H4 (cell line): ENCODE data around the gene ATXN3L. TPM values are rescaled to one million over a fixed set of nuclear protein-coding genes. Genes with fewer than 3 reads are reported as not detected.
"Not testable (repeated sequence)": the region's sequence is repeated elsewhere in the genome, so short reads cannot be mapped to it uniquely, and the experiment has no call there.

ENCODE experiments used
- DNase-seq: peaks from one replicate; pipeline ENCODE4 v3.0.0-alpha.2; 2015; ENCODE audit warnings: low spot score
- total RNA-seq: library from RNA; depleted of rRNA; stranded (reverse); fragments of >200 nt; shearing (Covaris generic); gene quantifications from 2 replicates; pipeline ENCODE4 v1.2.3, GENCODE V29; 2014

ATXN3L gene
- total RNA-seq, 1 experiment from 2014 or later: not detected

DNA sequence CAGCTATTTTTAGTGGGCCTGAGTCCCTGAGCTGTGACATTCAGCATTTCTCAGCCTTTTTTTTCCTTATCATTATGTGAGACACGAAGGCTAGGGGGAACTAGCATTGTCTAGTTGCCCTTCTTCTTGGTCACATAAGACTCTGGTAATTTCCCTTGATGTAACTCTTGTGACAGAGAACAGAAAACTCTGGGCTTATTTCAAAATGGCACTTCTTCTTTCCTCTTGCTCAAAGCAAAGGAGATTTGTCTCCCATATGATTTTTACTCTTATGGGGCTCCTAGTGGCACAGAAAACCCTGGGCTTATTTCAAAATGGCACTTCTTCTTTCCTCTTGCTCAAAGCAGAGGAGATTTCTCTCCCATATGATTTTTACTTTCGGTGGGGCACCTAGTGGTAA, 14.7 kb downstream of the ATXN3L start:
- DNase-seq: no peak

DNA sequence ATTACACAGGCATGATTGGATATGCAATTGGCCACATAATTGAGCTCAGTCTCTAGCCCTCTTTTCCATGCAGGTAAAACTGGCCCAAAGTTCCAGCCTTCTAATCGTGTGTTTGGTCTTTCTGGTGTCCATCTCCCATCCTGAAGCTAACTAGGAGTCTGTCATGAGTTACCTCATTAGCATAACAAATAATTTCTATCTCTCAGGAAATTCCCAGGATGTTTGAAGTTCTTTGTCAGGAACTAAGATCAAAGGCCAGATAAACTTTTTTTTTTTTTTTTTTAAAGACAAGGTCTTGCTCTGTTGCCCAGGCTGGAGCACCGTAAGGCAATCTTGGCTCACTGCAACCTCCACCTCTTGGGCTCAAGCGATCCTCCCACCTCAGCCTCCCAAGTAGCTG, 15.8 kb downstream of the ATXN3L start:
- DNase-seq: no peak

DNA sequence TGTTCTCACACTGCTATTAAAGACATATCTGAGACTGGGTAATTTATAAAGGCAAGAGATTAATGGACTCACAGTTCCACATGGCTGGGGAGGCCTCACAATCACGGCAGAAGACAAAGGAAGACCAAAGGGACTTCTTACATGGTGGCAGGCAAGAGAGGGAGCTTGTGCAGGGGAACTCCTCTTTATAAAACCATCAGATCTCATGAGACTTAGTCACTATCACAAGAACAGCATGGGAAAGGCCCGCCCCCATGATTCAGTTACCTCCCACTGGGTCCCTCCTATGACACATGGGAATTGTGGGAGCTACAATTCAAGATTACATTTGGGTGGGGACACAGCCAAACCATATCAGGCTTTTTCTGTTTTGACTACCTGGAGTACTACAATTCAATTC, 16.6 kb downstream of the ATXN3L start:
- not testable (repeated sequence) for DNase-seq

DNA sequence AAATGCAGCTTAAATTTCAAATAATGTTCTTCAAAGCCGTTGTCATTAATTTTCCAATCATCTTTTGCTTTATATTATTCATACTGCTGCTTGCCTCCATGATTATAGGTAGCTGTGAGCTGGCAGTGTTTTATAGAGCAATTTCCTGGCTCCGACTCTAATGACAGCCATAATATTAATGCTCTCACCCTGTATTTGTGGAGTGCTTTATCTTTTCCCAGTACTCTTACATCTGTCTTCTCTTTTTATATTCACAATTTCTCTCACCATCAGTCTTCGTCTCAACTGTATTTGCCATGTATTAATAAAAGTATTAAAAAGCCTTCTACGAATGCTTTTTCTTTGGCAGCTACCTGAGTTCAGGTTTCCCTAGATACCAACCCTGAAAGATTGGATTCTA, 21.0 kb downstream of the ATXN3L start:
- DNase-seq: no peak

DNA sequence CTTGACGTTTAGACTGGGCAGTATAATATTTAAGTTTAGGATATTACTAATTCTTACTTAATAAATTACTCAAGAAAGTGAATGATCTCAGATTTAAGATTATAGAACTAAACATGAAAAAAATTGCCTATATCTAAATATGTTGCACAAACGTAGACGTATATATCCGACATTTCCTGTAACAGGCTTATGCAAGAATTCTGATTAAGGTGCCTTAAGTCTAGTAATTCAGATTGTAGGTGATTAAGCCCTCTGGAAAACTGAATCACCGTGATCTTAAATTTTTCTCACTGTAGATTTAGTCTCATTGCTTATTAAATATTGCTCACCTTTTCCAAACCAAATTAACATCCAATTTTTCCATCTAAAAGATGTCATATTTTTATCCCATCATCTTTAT, 24.0 kb downstream of the ATXN3L start:
- no peak for DNase-seq

DNA sequence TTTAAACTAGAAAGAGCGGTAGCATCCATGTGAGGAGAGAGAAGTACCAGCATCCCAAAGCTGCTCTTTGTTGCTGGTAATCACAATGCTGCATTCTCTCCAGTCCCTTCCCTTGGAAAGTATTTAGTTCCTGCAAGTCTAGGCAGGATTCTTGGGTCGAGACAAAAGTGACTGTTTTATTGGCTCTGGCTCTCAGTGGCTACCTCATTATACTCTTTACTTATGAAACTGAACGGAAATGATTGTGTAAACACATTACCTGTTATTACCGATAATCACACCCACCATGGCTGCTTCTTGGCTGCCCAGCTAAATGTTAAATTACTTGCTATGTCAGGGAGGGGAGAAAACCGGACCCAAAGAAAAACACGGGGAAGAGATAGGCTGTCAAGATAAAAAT, 26.2 kb downstream of the ATXN3L start:
- DNase-seq: no peak

DNA sequence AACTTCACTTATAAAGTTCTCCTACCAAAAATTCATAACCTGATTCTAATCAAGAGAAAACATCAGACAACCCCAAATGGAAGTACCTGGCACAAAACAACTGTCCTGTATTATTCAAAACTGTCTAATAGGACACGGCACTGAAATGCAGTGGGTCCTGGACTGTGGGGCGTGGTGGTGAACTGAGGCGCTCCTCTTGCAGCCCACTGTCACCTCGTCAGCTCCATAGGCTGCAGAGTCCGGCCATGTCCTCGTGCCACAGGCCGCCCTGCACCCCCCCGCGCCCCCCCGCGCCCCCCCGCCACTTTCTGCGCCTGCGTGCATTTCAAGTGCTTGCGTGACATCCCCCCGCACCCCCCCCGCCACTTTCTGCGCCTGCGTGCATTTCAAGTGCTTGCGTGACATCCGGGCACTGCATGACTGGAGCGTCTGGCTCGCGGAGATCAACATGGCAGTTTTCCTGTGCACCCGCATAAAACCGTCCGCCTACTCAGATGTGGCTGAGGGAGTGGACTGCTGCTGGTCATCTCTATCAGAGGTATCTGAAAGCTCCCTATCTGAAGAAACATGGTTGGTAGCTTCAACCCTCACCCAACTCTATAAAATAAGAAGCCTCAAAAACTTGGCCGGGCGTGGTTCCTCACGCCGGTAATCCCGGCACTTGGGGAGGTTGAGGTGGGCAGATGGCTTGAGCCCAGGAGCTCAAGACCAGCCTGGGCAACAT, 28.8 kb downstream of the ATXN3L start:
- no peak for DNase-seq

- no peak for DNase-seq
These were observed 31.2 kb downstream of the ATXN3L start for GRCh38 chrX:13288671-13289070.

- no peak for DNase-seq
These were observed 32.0 kb downstream of the ATXN3L start for GRCh38 chrX:13287816-13288215.

- no peak for DNase-seq
These were observed 34.2 kb downstream of the ATXN3L start for GRCh38 chrX:13285693-13286092.

- no peak for DNase-seq
These were observed 34.6 kb downstream of the ATXN3L start for GRCh38 chrX:13285229-13285628.

DNA sequence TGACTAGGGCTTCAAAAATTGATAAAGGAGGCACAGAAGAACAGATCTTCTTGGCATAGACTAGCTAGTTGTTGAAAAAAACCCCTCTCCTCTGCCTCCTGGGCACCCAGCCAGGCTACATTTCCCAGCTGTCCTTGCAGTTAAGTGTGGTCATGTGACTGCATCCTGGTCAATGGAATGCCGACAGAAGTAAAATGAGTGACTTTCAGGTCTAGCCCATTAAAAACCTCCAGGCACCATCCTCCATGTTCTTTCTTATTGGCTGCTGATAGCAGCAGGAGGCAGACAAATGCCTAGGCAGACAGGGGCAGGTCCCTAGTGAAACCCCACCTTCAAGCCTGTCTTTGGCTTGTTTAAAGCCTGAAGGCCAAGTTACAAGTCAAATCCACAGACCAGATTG, 35.3 kb downstream of the ATXN3L start:
- no peak for DNase-seq

DNA sequence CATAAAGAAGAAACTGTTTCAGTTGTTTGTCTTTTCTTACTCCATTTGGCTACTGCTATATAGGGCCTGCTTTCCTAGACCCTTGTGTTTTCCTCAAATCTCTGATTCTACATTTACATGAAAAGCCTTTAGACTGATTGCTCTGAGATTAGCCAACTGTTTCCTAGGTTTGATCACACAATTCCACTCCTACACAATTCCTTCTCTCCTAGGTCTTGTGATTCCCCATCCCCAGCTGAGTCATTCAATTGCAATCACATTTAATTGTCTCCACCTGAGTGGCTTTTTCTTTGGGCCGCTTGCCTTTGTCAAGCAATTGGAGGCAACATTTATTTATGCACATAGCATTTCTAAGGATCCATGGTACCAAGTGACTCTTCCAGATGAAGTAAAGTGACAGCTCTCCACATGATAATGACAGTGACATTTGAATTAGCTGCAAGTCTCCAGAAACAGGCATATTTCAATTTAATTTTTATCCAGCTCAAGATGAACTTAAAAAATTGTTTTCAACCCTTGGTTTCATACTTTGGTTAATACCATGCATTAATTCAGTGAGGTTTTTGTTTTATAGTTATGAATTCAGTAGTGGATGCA, 35.8 kb downstream of the ATXN3L start:
- no peak for DNase-seq

DNA sequence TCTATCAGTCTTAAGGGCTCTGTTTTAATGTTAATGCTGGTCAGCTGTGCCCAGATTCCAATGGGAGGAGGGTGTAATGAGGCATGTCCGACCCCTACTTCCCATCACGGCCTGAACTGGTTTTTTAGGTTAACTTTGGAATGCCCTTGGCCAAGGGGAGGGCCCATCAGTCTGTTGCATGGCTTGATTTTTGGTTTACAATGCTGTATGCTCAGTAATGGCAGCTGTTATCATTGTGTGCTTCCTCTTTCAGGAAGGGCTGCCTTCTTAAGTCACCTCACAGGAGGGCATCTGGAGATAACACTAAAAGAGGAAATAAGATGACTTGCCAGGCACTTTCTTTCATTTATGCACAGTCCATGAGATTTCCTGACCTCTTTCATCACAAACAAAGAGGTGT, 36.3 kb downstream of the ATXN3L start:
- no peak for DNase-seq

DNA sequence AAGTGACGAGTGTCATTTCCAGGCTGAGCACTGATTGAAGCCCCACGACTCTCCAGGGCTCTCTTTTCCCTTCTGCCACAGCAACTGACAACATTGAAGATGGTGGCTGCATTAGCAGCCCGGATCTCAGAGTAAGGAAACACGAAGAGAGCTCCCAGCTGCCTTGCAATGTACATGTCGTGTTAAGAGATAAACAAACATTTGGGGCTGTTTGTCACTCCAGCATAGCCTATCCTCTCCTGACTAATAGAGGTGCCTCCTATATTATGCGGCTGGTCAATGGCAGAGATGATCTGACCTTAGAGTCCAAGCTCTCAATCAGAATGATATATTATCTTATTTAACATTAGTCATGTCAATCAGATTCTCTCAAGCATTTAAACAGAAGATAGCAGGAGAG, 38.6 kb downstream of the ATXN3L start:
- no peak for DNase-seq

DNA sequence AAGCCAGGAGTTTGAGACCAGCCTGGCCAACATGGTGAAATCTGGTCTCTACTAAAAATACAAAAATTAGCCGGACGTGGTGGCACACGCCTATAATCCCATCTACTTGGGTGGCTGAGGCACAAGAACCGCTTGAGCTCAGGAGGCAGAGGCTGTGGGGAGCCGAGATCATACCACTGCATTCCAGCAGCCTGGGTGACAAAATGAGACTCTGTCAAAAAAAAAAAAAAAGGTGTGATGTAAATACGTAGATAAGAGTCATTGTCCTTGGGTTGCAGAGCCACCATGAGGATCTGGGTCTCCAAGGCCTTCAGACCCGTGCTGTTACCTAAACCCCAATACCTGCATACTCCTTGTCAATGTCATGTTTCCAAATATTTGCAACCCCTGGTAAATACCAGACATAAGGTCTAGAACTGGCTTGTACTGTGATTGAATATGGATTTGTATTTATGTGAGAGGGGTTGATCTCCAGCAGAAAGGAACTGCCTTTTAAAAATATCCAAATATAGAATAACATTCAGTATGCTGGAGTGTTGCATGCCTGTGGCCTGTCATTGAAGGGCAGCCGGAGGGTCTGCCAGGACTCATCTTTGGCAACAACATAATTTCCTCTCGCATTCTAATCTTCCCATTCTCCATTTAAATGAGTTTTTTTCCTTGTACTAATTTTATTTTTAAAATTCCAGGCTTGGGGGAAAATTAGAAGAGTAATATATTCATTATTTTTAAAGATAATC, 40.4 kb downstream of the ATXN3L start:
- no peak for DNase-seq

GRCh38 chrX:13277539-13277938, 42.3 kb downstream of the ATXN3L start:
- no peak for DNase-seq

DNA sequence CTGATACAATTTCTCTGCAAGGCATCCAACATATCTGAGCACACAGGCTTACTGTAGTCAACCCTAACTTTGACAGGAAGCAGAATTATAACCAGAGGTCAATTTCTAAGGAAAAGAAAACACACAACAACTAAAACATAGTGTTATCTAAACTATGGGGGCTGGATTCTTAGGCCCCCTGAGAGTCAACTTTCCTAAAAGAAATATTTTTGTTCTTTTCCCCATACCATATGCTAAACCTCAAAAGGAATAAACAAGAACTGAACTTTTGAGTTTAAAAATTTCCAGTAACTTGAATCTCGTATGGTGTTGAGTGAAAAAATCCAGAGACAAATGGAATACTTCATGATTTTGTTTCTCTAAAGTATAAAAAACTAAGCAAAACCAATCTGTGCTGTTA, 42.9 kb downstream of the ATXN3L start:
- DNase-seq: no peak

GRCh38 chrX:13275031-13275430, 44.8 kb downstream of the ATXN3L start:
- no peak for DNase-seq

DNA sequence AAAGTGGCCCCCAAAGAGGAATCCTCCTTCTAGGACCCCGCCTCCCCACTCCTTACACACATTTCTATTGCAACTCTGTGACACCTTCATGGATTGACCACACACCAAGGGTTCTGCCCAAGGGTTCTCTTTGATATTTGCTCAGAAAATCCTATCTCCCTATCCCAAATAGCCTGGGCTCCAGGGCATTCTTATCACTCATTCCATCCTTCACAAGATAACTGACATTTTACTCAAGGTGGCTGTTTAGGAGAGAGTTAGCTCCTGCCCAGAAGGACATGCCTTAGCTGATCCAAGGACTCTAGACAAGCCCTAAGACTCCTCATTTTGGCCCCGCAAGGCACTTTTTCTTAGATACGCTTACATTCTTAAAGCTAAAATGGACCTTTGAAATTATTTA, 47.4 kb downstream of the ATXN3L start:
- DNase-seq: no peak

GRCh38 chrX:13271511-13271910, 48.3 kb downstream of the ATXN3L start:
- no peak for DNase-seq

DNA sequence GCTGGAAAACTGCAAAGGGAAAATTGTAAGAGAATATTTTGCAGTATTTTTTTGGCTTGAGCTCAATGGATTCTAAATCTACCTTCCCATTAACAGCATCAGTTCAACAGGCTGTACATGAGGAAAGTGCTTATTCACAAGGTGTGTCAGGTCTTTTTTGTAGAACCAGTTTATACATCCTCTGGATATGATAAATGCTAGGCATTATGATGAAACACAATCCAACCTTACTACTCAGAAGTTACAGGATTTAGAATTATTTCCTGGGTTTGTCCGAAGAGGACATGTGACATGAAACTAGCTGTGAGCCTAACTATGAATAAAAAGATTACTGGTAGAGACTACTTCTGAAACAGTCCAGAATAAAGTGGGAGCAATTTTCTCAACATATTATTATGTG, 49.5 kb downstream of the ATXN3L start:
- DNase-seq: no peak

DNA sequence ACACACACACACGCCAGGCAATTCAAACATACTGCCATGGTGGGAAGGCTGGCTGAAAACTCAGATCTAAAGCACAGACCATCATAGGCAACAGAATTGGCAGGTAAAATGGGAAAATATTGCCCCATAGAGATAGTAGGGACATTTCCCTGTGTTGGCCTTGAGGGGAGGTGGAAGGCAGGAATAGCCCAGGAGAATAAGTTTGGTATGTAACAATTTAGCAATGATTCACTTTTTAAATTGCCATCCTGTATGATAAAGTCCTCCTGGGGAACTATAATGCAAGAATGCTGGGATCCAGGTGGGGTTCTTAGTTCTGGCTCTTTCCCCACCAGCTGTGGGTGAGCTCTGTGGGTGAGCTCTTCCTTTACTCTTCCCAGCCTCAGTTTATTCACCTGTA, 51.0 kb downstream of the ATXN3L start:
- DNase-seq: no peak
